MCF 10A (cell line): ENCODE results near the gene DMAP1. TPM values are rescaled to one million over a fixed set of nuclear protein-coding genes. Genes with fewer than 3 reads are reported as not detected.

ENCODE experiments used
- BruUV-seq: library from RNA; stranded (reverse); fragments of 400-500 nt; replicated peaks from 2 replicates; lab custom pipeline; 2021; lab: Mats Ljungman, UMichigan
- CTCF ChIA-PET: fragments of 300-600 bp; sonication (Branson Sonifier 250); formaldehyde crosslinking; extraction: SDS; loops from one replicate; lab custom pipeline; 2021; ENCODE audit warnings: antibody characterized with exemption, inconsistent platforms; lab: Yijun Ruan, JAX
- POLR2A ChIA-PET: fragments of 300-600, 350-650 bp; sonication (Branson Sonifier 250); formaldehyde crosslinking; extraction: SDS; loops from one replicate; lab custom pipeline; 2020; ENCODE audit warnings: antibody characterized with exemption, inconsistent platforms; lab: Yijun Ruan, JAX
- DNase-seq: peaks from one replicate; pipeline ENCODE4 v3.0.0-alpha.2; 2018; ENCODE audit not compliant: unreplicated experiment
- H3K27ac Mint-ChIP-seq: one replicate; pipeline ENCODE4 v1.8.0; 2022; ENCODE audit warnings: mild to moderate bottlenecking, low read depth, mixed read lengths; ENCODE audit not compliant: unreplicated experiment
- H3K27me3 Mint-ChIP-seq: one replicate; pipeline ENCODE4 v1.8.0; 2022; ENCODE audit warnings: mixed read lengths; ENCODE audit not compliant: insufficient read depth, unreplicated experiment
- H3K36me3 Mint-ChIP-seq: one replicate; pipeline ENCODE4 v1.8.0; 2022; ENCODE audit warnings: mild to moderate bottlenecking, moderate library complexity, mixed read lengths; ENCODE audit not compliant: insufficient read depth, unreplicated experiment
- H3K4me1 Mint-ChIP-seq: one replicate; pipeline ENCODE4 v1.8.0; 2022; ENCODE audit warnings: mixed read lengths; ENCODE audit not compliant: insufficient read depth, unreplicated experiment
- H3K4me3 Mint-ChIP-seq: one replicate; pipeline ENCODE4 v1.8.0; 2022; ENCODE audit warnings: mild to moderate bottlenecking, moderate library complexity, mixed read lengths; ENCODE audit not compliant: unreplicated experiment
- H3K9me3 Mint-ChIP-seq: one replicate; pipeline ENCODE4 v1.8.0; 2022; ENCODE audit warnings: mixed read lengths; ENCODE audit not compliant: unreplicated experiment
- CTCF ChIP-seq: fragments of 200-600 bp; IDR thresholded peaks from one replicate; pipeline ENCODE4 v1.8.0; 2022; ENCODE audit warnings: antibody characterized with exemption, mild to moderate bottlenecking; ENCODE audit not compliant: unreplicated experiment
- intact Hi-C: fragments of 100-400 bp; cut with micrococcal nuclease; formaldehyde crosslinking; loops from 2 replicates; pipeline ENCODE4 v1.14.1; 2022
- total RNA-seq: library from RNA; stranded (reverse); gene quantifications from 2 replicates; pipeline ENCODE4 v1.2.3, GENCODE V29; 2022

Gene DMAP1
- total RNA-seq, 1 experiment from 2014 or later, result 36.6 TPM

GRCh38 chr1:44210595-44210994 is 2.7 kb upstream of the DMAP1 start:
- Mint-ChIP-seq H3K4me1 (peaks cover 20% of the 10 kb centered on the region), H3K27ac (no peak overlapping the region), H3K9me3 (no peaks in the 10 kb centered on the region), H3K36me3 (peaks cover 19% of the 10 kb centered on the region), H3K4me3 (no peak overlapping the region), H3K27me3 (no peaks in the 10 kb centered on the region)
- no peak for TF ChIP-seq CTCF
- CTCF ChIA-PET, result interaction anchor here (2.0 kb wide), 1 partner anchor 445 kb away, joined by 5 read pairs; no protein-coding TSS in a partner anchor
- no TSS peak for BruUV-seq
- POLR2A ChIA-PET, result no interaction called here
- intact Hi-C loops, result loop anchor here (5.0 kb wide), 1 partner anchor 163 kb away; no protein-coding TSS in a partner anchor
- no peak for DNase-seq

GRCh38 chr1:44212355-44213221 is 683 bp upstream of the DMAP1 start:
- intact Hi-C loops, result loop anchor here (5.0 kb wide), 1 partner anchor 165 kb away; no protein-coding TSS in a partner anchor
- no peak for TF ChIP-seq CTCF
- H3K27me3 Mint-ChIP-seq, result no peaks in the 10 kb centered on the region
- TSS peak; percentile 51 for BruUV-seq
- no peak for DNase-seq
- peak overlapping the region; percentile 80 for H3K27ac Mint-ChIP-seq
- CTCF ChIA-PET, result interaction anchor here (0.6 to 2.0 kb wide), 10 partner anchors 12 to 443 kb away, joined by 3 to 7 read pairs (median 4); no protein-coding TSS in a partner anchor
- H3K36me3 Mint-ChIP-seq, result peaks cover 39% of the 10 kb centered on the region
- H3K4me3 Mint-ChIP-seq, result peak overlapping the region; percentile 82
- no peaks in the 10 kb centered on the region for H3K9me3 Mint-ChIP-seq
- POLR2A ChIA-PET, result interaction anchor here (0.6 to 2.2 kb wide), 14 partner anchors 10 to 518 kb away, joined by 3 to 17 read pairs (median 4); no protein-coding TSS in a partner anchor
- H3K4me1 Mint-ChIP-seq, result peaks cover 25% of the 10 kb centered on the region

GRCh38 chr1:44217809-44218410 is 4.6 kb downstream of the DMAP1 start:
- POLR2A ChIA-PET, result interaction anchor here (0.6 to 2.5 kb wide), 9 partner anchors 10 to 434 kb away, joined by 3 to 15 read pairs (median 4); no protein-coding TSS in a partner anchor
- H3K27ac Mint-ChIP-seq, result no peak overlapping the region
- no peaks in the 10 kb centered on the region for H3K27me3 Mint-ChIP-seq
- intact Hi-C loops, result loop anchor here (1.0 to 5.0 kb wide), 4 partner anchors 109 to 434 kb away; no protein-coding TSS in a partner anchor
- peak; percentile 80 for DNase-seq
- CTCF ChIA-PET, result interaction anchor here (0.5 to 7.1 kb wide), 54 partner anchors 9 to 554 kb away, joined by 3 to 92 read pairs (median 4); partner anchors contain the start of gene ATP6V0B
- H3K9me3 Mint-ChIP-seq, result no peaks in the 10 kb centered on the region
- peak; percentile 90 for TF ChIP-seq CTCF
- no TSS peak for BruUV-seq
- no peak overlapping the region for H3K4me3 Mint-ChIP-seq
- peaks cover 25% of the 10 kb centered on the region for H3K4me1 Mint-ChIP-seq
- peaks cover 71% of the 10 kb centered on the region for H3K36me3 Mint-ChIP-seq
